ENCODE results near the gene OTOG.

DNA sequence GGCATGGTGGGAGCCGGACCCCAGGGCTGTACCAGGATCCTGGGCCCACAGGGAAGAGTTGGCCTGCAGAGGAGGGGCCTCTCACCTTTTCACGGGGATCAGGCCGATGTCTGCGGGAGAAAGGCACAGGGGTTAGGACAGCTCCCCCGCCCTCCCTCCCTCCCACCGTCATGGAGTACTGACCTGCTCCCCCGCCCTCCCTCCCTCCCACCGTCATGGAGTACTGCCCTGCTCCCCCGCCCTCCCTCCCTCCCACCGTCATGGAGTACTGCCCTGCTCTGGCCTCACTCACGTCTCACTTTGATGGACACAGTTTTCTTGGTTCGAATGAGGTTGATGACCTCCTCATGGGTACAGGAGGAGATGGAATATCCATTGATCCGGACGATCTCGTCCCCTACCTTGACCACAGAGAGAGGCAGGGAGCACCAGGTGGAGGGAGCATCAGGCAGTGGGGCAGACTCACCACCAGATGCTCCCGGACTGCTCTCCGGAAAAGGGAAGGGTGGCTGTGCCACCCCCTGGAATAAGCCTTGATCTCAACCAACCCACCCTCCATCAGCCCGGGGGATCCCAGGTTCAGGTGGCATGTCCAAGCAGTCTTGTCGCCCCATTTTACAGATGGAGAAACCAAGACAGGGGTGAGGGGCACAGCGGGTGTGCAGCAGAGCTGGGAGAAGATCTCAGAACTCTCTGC lies 20.0 kb upstream of the OTOG start:
- TF ChIP-seq CTCF (IDR thresholded peaks at IDR 0.05; ENCODE audit: insufficient read depth, low read length) (no peak), POLR2AphosphoS5 (IDR thresholded peaks at IDR 0.05; ENCODE audit: low read depth) (no peak)
- TF ChIP-seq, protein P1, sequence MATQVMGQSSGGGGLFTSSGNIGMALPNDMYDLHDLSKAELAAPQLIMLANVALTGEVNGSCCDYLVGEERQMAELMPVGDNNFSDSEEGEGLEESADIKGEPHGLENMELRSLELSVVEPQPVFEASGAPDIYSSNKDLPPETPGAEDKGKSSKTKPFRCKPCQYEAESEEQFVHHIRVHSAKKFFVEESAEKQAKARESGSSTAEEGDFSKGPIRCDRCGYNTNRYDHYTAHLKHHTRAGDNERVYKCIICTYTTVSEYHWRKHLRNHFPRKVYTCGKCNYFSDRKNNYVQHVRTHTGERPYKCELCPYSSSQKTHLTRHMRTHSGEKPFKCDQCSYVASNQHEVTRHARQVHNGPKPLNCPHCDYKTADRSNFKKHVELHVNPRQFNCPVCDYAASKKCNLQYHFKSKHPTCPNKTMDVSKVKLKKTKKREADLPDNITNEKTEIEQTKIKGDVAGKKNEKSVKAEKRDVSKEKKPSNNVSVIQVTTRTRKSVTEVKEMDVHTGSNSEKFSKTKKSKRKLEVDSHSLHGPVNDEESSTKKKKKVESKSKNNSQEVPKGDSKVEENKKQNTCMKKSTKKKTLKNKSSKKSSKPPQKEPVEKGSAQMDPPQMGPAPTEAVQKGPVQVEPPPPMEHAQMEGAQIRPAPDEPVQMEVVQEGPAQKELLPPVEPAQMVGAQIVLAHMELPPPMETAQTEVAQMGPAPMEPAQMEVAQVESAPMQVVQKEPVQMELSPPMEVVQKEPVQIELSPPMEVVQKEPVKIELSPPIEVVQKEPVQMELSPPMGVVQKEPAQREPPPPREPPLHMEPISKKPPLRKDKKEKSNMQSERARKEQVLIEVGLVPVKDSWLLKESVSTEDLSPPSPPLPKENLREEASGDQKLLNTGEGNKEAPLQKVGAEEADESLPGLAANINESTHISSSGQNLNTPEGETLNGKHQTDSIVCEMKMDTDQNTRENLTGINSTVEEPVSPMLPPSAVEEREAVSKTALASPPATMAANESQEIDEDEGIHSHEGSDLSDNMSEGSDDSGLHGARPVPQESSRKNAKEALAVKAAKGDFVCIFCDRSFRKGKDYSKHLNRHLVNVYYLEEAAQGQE (IDR thresholded peaks at IDR 0.05; ENCODE audit: insufficient replicate concordance, low read depth): no peak

Data from HL-60 (cell line).